Activated CD8-positive, alpha-beta memory T cell treated with anti-CD3 and anti-CD28 coated beads, Interleukin-2, amount 50 U/mL, for 24 hours (primary cell): ENCODE measurements around the gene VPS37B.
"Not testable (repeated sequence)": the region's sequence is repeated elsewhere in the genome, so short reads cannot be mapped to it uniquely, and the experiment has no call there.

Source experiments
- DNase-seq: peaks from one replicate; pipeline ENCODE4 v3.0.0-alpha.2; 2020; ENCODE audit errors: extremely low read depth

Gene VPS37B

DNA sequence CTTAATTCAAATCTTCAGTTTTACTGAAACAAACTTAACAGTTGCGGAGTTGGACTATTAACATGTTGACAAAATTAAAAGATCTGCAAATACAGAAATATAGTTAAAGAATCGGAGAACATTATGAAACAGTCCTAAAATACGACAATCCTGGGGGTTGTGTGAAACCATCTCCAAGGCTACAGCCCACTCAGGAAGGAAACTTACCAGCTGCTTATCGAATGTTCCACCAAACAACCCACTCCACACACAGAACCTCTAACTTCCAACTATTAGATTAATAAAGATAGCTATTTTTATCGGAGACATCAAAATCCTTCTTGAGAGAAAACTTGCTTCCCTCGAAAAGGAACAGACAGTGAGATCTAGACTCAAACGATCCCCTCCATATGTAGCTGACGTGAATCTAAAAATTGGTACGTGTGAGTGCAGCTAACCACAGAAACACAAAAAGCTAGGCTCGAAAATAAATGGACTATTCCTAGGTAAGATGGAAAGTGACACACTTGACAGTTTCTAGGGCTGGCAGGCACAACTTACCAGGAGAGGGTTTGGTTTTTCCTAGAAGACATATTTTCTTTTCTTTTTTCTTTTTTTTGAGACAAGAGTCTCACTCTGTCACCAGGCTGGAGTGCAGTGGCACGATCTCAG, 12.9 kb downstream of the VPS37B start:
- DNase-seq: no peak

DNA sequence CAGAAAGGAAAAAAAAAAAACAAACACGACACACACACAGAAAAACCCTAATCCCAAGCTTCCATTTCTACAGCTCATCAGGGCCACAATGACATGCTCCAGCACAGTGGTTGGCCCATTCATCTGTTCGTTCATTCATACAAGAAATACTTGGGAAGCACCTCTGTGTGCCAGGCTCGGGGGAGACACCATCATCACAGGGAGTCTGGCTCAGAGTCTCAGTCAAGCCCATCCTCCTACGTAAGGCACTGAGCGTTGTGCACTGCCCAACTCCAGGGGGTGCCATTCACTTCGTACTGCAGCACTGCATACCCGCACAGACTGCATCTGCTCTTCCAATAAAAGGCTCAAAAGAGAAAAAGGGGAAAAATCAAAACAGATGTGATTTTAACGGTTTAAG, 15.3 kb downstream of the VPS37B start:
- DNase-seq: no peak

DNA sequence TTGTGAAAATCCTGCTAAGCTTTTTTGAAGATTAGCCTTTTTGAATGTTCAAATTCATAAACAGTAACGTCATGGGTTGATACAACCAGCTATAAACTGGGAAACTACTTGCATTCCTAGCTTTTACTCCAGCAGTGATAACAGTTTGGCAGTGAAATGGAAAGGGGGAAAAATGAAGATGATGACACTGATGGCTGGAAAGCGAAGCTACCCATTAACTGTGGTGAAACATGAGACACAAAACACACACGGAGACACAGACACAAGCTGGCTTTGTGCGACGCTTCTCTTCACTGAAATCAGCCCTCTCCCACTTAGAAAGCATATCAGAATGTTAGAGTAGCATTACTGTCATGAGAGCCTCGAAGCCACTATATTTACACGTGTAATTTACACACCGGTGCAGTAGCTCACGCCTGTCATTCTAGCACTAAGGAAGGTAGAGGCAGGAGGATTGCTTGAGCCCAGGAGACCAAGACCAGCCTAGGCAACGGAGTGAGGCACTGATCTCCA, 15.7 kb downstream of the VPS37B start:
- no peak for DNase-seq

DNA sequence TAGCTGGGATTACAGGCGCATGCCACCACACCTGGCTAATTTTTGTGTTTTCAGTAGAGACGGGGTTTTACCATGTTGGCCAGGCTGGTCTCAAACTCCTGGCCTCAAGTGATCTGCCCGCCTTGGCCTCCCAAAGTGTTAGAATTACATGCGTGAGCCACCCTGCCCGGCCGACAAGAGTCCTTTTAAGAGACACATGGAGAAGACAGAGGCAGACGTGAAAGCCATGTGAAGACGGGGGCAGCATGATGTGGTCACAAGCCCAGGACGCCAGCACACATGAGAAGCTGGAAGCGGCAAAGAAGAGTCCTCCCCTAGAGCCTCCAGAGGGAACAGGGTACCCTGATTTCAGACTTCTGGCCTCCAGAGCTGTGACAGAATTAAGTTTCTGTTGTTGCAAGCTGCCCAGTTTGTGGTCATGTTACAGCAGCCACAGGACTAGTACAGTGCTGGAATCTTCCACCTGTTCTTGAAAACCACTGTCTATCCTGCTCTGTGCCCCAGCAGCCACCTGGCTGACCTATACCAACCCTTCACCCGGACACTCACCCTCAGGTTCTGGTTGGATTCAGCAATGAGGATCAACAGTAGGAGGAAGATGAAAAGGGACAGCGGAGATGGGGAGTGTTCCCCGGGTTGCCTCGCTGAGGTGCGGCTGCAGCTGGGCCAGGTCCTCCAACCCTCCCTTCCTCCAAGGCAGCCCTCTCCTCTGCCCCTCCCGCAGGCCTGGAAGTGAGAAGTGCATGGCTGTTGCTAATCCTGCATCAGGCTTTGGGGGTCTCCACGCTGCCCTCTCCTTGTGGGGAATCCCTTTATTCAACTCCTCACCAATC, 16.9 kb downstream of the VPS37B start:
- DNase-seq: no peak

DNA sequence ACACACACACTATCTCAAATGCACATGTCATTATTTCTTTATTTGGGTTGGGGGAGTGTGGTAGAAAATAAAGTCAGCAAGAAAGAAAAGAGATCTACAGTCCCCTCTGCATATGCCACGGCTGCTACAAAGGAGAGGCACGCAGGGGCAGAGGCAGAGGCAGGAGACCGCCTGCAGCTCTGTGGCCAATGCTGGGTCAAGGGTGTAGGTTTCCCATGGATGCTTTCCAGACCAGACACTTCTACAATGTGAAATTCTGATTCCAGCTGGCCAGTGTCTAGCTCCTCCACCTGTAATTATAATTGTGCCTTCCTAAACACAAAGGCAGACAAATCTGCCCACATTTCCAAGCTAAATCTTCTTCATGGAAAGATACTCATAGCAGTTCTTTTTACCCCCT, 19.2 kb downstream of the VPS37B start:
- DNase-seq: no peak

DNA sequence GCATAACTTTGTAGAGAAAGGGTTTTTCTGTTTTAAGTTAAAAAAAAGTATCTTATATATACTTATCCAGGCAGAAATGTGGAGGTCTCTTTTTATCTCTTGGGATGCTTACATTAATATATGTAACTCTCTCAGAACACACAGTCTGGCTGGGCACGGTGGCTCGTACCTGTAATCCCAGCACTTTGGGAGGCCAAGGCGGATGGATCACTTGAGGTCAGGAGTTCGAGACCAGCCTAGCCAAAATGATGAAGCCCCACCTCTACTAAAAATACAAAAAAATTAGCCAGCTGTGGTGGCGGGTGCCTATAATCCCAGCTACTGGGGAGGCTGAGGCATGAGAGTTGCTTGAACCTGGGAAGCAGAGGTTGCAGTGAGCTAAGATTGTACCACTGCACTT, 19.6 kb downstream of the VPS37B start:
- DNase-seq: not testable (repeated sequence)

DNA sequence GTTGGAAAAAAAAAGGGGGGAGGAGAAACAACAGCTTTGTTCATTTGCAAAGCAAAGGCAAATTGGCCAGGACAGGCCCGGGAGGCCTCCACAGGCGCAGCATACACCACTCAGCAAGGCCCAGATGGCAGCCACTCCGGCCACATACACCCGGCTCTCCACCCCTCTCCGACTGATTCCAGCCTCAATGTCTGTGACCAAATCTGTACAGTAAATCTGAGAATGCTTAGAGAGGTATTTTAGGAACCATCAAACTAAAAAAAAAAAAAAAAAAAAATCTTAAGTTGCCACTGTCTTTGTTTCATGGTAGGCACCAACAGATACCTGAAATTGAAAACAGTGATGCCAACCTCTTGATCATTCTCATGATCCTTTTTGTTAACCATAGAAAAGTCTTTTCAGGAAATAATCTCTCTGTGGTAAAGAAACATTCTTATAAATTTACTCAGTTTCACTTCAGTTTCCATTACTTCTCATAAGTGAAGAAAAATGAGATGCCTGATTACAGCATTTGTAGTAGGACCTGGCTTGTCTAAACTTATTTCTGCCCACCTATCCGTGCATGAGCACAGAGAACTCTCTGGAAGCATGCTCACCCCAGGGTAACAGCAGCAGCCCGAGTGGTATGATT, 20.2 kb downstream of the VPS37B start:
- no peak for DNase-seq

DNA sequence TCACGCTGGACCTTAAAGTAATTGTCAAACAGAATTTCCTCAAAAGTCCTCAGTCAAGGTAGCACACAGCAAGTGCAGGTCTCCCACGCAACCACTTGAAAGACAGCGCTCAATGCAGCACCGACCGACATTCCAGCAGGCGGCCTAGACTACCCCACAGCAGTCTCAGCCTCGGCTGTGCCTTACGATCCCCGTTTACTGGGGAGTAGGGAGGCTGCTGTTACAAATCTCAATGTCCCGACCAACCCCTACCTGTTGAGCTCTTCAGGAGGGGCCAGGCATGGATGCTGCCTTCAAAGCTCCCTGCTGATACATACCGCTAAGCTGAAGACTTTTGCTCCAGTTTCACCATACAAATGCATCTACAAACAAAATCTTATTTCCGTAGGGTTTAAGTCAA, 21.8 kb downstream of the VPS37B start:
- no peak for DNase-seq

DNA sequence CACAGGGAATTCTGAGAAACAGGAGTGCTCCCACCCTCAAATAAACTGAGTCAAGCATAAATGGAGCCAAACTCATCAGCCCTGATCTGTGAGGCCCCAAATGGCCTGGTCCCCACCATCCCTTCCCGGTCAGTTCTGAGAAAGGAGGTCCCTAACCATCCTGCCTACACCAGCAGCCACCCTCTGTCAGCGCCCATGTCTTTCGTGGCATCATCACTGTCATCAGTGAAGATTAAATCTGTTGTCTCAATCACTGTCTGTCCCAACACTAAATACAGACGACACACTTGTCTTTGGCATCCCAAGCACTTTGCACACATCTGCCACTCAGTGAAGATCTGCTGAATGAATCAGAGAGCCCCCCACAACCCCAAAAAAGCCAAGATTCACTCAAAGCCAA, 22.4 kb downstream of the VPS37B start:
- DNase-seq: no peak

DNA sequence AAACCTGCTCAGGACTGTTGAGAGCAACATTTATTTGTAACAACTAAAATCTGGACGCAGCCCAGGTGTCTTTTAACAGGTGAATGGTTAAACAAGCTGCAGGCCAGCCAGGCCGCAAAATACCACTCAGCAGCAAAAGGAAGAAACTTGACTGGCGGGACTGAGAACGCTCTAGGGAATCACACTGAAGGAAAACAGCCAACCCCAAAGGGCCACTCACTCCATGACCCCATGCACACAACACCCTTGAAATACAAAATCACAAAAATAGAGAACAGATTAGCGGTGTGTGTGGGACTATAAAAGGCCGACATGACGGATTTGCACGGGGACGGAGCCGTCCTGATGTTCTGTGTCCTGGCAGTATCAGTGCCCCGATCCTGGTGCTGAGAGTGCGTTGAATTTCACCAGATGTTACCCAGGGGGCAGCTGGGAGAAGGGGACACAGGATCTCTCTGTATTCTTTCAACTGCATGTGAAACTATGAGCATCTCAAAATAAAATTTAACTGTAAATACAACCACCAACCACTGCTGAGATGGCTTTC, 23.0 kb downstream of the VPS37B start:
- no peak for DNase-seq

DNA sequence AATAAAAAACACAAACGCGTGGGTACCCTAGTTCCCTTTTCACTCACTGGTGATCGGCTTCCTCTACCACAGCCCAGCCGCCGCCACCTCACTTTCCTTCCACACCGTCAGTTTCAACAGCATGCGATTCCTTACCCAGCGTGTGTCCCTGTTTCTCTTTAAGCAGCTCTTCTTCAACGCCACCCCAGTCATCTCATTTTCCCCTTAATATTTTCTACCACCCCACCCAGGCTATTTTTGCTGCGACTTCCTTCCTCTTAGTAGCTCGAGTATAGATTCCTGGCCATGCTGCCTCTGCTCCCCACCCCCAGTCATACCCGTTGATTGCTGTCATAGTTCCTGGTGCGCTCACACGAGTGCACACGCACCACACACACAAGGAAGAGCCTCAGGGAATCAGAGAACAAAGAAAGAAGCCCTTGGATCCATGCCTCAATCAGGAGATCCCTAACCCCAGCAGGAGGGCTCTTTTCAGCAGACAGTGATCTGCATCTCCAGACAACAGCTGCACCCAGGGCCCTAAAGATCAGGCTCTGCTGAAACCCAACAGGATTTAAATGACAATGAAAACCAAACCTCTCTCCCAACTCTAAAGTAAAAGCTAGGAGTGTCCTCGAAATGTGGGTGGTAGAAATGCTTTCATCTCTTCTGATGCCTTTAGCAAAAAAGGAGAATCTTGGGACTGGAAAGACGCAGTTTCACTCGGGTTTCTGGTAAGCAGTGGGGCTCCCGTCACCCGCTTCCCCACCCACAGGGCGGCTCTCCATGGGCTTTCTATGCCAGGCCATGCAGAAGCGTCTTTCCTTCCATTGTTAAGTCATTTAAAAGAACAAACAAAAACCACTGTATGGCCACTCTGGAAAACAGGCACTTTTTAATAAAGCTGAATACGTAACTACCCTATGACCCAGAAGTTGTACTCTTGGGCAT, 23.8 kb downstream of the VPS37B start:
- DNase-seq: peak; percentile 29

DNA sequence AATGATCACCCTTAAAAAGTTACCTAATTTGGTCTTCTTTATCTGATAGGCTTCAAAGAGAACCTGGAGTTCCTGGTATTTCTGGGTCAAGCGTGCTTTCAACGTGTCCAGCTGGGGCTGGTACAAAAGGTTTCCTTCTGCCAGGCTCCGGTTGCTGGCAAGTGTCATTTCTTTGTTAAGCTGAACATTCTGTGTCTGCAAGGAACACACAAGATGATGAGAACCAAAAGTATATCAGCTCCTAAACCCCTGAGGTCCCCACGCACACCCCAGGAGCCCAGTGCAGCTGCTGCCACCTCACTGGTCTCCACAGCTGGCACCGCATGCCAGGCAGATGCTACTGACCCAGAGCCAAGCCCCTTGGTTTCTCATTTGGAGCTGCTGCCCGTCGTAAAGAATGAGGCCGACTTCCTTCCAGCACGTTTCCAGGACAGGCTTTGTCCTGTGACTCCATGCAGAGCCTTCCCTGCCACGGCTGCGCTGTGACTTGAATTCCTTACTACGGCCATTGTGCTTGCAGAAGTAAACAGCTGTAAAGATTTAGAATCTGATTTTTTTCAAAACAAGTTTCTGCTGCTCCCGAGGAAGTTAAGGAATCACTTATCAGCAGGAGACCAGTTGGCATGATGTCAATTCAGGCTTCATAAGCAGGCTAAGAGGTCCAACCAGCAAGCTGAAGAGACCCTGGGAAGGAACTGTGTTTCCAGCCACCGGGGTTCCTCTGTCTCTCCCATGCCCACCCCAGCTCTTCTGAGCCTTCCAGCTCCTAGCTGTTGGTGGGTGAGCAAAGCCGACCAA, 24.9 kb downstream of the VPS37B start:
- no peak for DNase-seq

DNA sequence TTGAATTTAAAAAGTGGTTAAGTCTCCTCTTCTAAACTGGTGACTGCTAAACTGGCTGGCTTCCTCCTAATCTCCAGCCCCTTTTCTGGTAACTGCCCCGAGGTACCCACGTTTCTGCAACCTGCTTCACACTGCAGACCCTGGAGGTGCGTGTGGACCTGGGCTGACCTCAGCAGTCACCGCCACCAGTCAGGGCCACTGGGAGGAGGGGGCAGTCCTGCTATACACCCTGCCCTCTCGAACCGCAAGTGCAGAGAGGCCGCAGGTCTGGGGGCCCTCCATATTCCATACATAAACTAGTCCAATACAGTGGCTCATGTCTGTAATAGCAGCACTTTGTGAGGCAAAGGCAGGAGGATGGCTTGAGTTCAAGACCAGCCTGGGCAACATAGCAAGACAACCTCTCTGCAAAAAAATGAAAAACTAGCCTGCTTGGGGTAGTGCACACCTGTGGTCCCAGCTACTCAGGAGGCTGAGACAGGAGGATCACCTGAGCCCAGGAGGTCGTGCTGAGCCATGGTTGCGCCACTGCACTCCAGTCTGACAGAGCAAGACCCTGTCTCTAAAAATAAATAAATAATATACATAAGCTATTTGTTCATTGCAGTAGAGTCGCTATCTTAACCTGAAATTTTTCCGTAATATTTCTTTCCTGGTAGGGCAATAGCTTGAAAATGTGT, 25.6 kb downstream of the VPS37B start:
- DNase-seq: no peak

DNA sequence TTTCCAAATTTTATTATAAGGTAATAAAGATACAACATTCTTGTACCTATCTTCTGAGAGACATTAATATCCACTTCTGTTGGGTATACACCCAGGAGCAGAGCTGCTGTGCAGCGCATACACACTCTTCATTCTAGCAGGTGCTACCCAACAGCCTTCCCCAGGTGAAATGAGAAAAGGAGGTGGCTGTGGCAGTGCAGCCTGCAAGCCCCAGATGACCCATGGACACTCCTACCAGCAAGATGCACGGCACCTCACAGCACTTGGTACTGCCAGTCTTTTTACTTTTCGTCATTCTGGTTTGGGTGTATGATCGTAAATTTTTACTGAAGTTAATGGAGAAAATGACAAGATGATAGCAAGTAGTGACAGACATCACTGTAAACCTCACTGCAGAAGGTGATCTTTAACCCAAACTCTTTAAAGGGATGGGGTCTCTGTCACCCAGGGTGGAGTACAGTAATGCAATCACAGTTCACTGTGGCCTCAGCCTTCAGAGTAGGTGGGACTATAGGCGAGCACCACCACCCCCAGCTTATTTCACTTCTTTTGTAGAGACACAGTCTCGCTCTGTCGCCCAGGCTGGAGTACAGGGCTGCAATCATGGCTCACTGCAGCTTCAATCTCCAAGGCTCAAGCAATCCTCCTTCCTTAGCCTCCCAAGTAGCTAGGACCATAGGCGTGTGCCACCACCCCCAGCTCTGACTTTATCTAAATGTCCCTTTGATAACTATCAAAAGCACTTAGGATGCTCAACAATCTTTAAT, 26.5 kb downstream of the VPS37B start:
- DNase-seq: no peak

DNA sequence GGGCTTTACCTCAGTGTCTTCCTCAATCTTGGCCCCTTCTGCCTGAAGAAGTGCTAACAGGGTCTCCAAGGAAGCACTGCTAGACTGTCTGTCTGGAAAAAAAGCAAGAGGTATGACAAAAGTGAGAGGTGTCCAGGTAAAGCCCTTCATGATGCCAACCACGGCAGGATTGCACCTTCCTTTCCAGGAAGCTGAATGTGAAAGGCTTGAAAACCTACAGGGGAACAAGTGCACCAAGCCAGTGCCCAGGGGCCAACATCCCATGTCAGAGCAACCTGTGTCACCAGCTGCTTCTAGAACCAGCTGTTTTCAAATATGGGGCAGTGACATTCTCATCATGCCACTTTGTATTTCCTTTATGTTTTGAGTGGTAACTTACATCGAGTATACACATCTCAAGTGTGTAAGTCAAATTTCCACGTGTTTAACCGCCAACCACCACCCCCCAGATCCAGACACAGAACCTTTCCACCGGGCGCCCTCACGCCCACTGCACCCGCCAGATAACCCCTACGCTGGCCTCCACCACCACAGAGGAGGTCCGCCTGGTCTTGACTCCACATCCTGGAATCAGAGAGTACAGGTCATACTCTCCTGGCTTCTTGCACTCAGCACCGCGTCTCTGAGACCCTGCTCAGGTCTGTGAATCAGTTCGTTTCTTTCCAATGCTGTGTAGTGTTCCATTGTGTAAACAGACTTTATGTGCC, 27.3 kb downstream of the VPS37B start:
- DNase-seq: no peak

DNA sequence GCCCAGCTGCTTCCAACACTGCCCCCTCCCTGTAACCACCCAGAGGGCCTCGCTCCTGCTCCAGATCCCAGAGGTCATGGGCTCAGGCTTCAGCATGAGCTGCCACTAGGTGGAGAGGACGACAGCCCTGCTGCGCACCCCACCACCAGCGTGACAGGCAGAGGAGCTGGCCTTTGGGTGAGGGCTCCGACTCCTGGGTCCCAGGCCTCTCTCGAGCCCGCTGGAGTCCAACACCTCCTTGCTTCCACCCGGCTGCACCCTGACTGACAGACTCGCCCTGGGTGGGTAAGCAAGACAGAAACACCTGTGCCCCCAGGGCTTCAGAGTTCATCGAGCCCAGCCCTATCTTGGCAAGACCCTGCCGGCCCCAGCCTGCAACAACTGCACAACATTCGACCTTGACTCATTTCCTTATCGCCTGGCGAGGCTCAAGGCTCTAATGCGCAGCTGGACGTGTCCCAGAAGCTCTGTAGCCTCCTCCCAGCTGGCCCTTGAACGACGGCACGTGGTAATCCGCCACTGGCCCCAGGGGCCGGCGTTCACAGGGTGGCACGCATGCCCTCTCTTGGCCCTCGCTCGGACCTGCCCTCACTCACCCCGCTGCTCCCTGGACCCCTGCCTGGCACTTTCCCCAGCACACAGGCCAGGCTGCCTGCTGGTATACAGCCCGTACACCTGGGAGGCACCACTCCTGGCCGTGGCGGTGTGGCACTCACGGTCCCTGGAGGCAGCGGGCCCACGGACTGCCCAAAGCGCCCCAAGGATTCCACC, 28.0 kb downstream of the VPS37B start:
- no peak for DNase-seq

DNA sequence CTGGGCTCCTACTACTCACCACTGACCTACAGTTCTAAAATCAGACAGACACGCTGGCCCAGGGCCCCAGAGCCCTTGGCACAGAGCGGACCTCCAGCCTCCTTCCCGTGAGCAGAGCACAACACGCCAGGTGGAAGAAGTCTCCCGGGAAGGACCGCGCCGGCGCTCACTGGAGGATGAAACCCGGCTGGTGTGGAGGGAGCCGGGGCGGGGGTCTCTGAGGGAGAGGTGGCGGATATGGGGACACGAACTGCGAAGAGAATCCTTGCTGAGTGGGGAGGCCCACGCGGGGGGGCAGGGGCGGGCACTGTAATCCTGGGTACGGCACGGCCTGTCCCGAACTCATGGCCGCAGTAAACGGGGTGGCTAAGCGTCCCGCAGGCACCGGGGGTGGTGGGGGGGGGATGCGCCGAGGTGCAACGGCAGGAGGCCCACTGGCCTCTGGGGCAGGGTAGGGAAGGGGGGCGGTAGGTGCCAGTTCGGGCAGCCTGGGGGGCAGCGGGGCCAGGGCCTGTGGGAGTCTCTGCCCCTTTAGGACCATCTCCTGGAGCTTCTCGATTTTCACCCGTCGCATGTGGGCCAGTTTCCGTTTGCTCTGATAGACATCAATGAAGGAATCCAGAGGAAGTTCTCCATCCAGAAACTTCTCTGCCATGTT, 28.8 kb downstream of the VPS37B start:
- no peak for DNase-seq
